HG03439 (cell line): ENCODE data around the gene RBM44.
A peak's percentile ranks its signal among the peaks of the same experiment; 100 is the strongest.

ENCODE experiments used
- ATAC-seq: cut with Tn5 transposase; IDR thresholded peaks from one replicate; pipeline ENCODE4 v1.9.1; 2021; ENCODE audit warnings: mild to moderate bottlenecking, moderate library complexity; ENCODE audit not compliant: unreplicated experiment

RBM44 gene

GRCh38 chr2:237885111-237885930 is 86.7 kb downstream of the RBM44 start:
- no peak for ATAC-seq

GRCh38 chr2:237885931-237886684 is 87.5 kb downstream of the RBM44 start:
- ATAC-seq, result no peak

GRCh38 chr2:237886685-237887481 is 88.3 kb downstream of the RBM44 start:
- peak; percentile 55 for ATAC-seq

- no peak for ATAC-seq
Measured at GRCh38 chr2:237888389-237888788, 89.8 kb downstream of the RBM44 start.

- ATAC-seq, result no peak
Measured at GRCh38 chr2:237889016-237889415, 90.4 kb downstream of the RBM44 start.

GRCh38 chr2:237889811-237890210 is 91.2 kb downstream of the RBM44 start:
- ATAC-seq, result no peak
